ENCODE results near the gene CAMTA1.
"Not testable (repeated sequence)": the region's sequence is repeated elsewhere in the genome, so short reads cannot be mapped to it uniquely, and the experiment has no call there.

CAMTA1 gene, protein sequence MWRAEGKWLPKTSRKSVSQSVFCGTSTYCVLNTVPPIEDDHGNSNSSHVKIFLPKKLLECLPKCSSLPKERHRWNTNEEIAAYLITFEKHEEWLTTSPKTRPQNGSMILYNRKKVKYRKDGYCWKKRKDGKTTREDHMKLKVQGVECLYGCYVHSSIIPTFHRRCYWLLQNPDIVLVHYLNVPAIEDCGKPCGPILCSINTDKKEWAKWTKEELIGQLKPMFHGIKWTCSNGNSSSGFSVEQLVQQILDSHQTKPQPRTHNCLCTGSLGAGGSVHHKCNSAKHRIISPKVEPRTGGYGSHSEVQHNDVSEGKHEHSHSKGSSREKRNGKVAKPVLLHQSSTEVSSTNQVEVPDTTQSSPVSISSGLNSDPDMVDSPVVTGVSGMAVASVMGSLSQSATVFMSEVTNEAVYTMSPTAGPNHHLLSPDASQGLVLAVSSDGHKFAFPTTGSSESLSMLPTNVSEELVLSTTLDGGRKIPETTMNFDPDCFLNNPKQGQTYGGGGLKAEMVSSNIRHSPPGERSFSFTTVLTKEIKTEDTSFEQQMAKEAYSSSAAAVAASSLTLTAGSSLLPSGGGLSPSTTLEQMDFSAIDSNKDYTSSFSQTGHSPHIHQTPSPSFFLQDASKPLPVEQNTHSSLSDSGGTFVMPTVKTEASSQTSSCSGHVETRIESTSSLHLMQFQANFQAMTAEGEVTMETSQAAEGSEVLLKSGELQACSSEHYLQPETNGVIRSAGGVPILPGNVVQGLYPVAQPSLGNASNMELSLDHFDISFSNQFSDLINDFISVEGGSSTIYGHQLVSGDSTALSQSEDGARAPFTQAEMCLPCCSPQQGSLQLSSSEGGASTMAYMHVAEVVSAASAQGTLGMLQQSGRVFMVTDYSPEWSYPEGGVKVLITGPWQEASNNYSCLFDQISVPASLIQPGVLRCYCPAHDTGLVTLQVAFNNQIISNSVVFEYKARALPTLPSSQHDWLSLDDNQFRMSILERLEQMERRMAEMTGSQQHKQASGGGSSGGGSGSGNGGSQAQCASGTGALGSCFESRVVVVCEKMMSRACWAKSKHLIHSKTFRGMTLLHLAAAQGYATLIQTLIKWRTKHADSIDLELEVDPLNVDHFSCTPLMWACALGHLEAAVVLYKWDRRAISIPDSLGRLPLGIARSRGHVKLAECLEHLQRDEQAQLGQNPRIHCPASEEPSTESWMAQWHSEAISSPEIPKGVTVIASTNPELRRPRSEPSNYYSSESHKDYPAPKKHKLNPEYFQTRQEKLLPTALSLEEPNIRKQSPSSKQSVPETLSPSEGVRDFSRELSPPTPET (N-terminal part only)

GRCh38 chr1:6785318-6785727 lies at the start of gene CAMTA1:
TSS of gene CAMTA1 (plus strand) at chr1:6785454. CDS start at chr1:6785531, 77 bp downstream.
- no peak for DNase-seq

DNA sequence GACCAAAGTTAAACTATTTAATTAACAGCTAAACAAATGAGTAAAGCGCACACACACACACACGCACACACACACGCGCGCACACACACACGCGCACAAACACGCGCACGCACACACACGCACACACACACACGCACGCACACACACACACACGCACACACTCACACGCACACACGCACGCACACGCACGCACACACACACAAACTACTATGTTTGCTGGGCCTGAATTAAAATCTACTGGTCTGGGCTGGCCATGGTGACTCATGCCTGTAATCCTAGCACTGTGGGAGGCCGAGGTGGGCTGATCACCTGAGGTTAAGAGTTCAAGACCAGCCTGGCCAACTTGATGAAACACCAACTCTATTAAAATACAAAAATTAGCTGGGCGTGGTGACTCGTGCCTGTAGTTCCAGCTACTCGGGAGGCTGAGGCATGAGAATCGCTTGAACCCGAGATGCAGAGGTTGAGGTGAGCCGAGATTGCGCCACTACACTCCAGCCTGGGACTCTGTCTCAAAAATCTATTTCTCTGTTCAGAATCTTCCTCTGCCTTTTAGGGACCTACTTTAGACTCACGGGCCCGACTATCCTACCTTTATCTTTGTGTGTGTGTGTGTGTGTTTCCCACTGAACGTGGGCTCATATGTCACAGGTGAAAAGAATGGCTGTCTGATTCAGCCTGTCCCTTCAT lies 46.1 kb upstream of the CAMTA1 start:
- no peak for DNase-seq

GRCh38 chr1:6742676-6743188 lies 42.5 kb upstream of the CAMTA1 start:
- not testable (repeated sequence) for DNase-seq

DNA sequence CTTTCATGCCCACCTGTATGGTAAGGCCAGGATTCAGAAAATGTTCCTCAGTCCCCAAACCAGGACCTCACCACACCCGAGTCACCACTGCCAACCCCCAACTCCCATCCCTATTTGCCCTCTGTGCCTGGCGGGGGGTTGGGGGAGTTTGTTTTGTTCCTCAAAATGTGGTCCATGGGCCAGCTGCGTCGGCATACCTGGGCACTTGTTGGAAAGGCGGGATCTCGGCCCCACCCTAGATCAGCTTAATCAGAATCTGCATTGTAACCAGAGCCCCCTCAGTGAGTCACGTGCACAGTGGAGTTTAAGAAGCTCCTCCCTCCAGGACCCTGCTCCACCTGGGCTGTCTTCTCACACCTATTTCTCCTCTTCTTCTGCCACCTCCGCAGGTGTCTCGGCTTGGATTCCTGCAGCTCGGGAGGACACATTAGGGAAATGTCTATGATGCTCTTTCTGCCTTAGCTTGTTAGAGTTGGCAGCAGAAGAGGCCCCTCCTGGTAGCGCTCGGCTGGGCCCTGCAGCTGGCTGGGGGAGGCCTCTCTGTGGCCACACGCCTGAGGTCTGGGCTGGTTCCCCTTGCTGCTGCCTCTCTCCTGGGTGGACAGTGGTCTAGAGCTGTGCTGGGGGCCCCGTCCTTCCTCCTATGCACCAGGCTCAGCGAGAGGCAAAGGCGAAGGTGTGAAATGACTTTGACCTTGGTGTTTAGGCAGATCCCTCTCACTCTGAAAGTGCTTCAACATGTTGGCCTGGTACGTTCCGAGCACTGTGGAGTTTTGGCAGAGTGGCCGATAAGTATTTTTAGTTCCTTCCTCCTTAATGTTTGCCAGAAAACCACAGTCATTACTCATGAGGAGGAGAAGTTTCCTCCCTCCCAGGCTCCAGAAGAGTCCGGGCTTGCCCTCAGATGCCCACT lies 41.8 kb upstream of the CAMTA1 start:
- DNase-seq = no peak

- DNase-seq = no peak
These were observed 40.2 kb upstream of the CAMTA1 start for GRCh38 chr1:6745073-6745472.

GRCh38 chr1:6747674-6748073 lies 37.6 kb upstream of the CAMTA1 start:
- no peak for DNase-seq

DNA sequence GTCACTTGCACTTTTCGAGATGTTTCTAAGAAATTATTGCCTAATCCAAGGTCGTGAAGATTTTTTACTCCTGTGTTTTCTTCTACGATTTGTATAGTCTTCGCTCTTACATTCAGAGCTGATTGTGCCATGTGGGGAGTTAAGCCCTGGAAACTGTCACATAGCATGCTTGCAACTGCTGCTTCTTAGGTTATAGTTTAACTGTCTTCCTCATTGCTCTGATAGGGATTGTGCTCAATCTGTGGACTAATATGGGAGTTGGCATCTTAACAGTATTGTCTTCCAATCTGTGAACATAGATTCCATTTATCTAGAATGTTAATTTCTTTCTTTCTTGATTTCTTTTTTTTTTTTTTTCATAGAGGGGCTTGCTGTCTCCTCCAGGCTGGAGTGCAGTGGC lies 34.8 kb upstream of the CAMTA1 start:
- no peak for DNase-seq

DNA sequence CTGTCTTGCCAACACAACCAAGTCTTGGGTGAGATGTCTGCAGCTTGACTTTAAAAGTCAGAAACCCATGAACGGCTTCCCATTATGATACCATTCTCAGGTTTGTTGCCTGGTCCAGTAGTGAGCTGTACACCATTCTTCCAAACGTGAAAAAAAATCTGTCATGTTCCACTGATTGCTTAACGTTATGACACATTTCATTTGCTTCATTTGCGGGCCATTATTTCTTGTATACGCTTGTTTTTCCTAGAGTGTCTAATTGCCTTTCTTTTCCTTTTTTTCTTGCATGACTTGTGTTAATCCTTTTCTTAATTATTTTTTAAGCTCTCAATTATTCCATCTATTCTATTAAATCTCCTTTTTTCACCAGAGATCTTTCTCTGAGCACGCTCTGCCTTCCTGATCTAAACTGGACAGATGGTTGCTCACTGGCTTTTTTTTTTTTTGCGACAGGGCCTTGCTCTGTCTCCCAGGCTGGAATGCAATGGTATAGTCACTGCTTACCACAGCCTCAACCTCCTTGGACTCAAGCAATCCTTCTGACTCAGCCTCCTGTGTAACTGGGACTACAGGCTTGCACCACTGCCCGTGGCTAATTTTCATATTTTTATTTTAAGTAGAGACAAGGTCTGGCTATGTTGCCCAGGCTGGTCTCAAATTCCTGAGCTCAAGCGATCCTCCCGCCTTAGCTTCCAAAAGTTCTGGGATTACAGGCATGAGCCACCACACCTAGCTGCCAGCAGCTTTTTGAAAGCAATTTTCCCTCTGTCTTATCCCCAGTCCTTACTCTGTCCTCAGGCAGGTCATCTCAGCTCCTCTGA lies 31.7 kb upstream of the CAMTA1 start:
- DNase-seq = no peak

DNA sequence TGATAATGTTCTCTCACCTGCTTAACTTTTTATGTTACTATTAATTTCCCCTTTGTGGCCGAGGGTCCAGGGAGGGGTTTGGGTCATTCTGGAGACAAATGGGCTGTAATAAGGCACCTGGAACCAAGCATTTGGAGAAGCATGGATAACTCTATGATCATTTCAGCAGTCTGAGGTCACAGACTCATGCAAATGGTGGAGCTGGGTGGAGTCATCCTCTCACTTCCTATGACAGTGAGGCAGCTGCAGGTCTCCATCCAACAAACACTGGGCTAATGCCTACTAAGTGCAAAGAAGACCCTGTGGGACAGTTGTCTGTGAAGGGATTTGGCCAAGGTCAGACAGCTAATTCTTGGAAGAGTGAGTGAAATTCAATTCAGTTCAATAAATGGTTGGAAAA lies 28.8 kb upstream of the CAMTA1 start:
- no peak for DNase-seq

- DNase-seq = no peak
These were observed 27.4 kb upstream of the CAMTA1 start for GRCh38 chr1:6757719-6758435.

DNA sequence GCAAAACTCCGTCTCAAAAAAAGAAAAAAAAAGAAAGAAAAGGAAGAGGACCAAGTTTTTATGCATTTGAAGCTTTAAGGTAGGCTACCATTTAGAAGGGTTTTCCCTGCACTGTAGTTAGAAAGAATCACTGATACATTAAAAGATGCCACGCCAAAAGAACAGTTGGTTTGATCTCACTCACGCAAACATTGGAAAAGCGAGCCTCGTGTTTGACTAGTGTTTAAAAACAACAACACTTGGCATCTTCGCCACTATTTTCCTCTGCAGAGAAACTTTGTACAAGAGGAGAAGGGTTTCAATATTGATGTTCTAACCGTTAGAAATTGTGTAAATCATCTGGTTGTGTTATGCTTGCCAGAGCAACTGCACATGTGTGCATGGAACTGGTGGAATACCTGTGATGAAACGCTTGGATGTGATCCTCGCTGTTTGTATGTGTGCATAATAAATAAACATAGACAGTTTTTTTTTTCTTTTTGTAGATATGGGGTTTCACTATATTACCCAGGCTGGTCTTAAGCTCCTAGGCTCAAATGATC lies 24.0 kb upstream of the CAMTA1 start:
- no peak for DNase-seq

GRCh38 chr1:6762060-6762459 lies 23.2 kb upstream of the CAMTA1 start:
- DNase-seq = no peak

DNA sequence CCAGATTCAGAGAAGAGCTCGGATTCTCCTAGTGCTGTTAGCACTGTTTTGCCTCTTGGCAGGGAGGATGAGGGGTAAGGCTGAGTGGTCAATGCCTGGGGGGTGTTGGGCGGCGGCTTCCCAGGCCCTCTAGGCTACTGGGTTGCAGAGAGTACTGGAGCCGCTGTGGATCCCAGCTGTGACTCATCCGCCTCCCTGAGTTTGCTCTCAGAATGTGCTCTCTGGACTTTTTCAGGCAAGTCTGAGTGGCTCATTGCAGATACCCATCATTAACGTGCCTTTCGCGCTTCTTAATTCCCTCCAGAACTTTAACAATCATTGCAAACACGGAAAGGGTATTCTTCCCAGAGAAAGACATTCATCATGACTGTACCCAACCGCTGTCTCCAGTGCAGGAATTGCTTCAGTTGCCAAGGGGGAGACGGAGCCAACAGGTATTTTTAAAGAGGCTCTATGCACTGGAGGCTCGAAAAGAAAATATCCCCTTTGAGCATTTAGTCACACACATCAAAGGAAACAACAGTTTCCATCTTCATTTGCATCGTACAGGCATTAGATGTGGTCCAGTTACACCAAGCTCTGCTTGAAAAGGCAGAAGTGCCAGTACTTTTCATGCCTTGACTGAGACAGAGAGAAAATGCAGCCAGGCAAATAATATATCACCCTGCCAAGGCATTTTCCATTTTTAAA lies 14.4 kb upstream of the CAMTA1 start:
- DNase-seq = no peak

GRCh38 chr1:6771441-6771769 lies 13.8 kb upstream of the CAMTA1 start:
- DNase-seq = no peak

DNA sequence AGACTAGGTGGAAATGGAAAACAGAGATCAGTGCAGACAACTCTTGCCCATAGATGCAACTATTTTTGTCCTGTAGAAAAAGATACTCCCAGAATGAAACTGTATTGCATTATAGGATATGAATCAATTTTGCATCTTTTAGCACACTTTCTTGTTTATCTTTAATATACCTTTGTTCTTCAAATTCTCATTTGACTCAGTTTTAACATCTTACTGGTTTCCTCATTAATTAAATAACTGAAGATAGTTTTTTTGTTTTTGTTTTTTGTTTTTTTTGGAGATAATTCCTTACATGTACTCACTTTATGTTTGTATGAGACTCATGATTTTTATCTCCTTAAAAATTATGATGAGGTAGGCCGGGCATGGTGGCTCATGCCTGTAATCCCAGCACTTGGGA lies 10.9 kb upstream of the CAMTA1 start:
- DNase-seq = no peak

DNA sequence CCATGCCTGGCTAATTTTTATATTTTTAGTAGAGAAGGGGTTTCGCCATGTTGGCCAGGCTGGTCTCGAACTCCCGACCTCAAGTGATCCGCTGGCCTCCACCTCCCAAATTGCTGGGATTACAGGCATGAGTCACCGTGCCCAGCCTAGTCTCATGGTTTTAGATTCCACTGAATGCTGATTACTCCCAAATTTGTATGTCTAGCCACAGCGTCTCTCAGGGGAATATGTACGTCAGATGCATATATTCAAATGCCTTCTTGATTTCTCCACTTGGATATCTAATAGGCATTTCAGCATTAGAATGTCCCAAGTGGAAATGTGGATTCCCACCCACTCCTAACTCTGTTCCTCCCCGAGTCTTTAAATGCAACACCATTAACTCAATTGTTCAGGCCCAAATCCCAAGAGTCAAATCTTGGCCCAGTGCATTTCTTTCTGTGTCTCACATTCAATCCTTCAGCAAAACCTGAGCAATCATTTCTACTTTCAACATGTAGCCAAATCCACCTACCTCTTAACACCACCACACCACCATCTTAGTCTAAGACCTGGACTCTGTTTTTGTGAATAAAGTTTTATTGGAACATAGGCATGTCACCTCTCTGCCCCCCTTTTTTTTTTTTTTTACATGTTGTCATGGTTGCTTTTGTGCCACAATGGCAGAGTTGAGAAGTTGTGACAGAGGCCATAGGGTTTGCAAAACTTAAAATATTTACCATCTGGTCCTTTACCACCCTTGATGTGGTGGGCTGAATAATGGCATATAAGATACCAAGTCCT lies 9.8 kb upstream of the CAMTA1 start:
- no peak for DNase-seq

DNA sequence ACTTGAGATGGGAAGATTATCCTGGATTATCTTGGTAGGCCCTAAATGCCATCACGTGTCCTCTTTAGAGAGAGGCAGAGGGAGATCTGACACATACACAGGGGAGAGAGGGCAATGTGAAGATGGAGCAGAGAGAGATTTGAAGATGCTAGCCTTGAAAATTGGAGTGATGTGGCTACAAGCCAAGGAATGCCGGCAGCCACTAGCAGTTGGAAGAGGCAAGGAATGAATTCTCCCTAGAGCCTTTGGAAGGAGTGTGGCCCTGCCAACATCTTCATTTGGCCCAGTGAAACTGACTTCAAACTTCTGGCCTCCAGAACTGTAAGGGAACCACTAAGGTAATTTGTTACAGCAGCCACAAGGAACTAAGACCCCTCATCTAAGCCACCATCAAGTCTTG lies 8.9 kb upstream of the CAMTA1 start:
- DNase-seq = no peak

DNA sequence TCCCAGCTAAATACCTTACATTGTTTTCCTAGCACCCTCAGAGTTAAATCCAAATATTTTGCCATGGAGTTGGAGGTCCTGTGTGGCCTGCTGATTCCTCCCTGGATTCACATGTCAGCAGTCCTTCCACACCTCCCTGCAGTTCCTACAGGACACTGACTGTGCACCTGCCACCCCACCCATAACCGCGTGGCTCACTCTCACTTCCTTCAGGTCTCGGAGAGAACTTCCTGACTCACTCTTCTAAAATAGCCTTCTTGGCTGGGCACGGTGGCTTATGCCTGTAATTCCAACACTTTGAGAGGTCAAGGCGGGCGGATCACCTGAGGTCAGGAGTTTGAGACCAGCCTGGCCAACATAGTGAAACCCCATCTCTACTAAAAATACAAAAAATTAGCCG lies 8.4 kb upstream of the CAMTA1 start:
- DNase-seq = no peak
